Measurements from ENCODE around the gene BRIP1.

BRIP1 gene

DNA sequence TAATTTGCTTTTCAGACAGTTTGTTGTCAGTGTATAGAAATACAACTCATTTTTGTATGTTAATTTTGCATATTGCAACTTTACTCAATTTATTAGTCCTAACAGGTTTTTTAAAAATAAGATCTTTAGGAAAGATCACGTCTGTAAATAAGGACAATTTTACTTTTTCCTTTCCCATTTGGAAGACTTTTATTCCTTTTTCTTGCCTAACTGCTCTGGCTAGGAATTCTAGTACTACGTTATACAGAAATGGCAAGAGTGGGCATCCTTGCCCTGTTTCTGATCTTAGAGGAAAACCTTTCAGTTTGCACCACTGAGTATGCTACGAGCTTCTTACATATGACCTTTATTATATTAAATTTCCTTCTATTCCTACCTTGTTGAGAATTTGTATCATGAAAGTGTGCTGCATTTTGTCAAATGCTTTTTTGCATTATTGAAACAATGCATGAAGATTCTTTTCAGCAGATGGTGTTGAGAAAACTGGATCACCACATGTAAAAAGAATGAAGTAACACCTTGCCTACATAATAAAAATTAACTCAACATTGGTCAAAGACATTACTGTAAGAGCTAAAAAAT lies 113.4 kb downstream of the BRIP1 start:
- DNase-seq (ENCODE audit: low read depth), result no peak
- no peak overlapping the region for H3K4me3 ChIP-seq (ENCODE audit: low read depth, low read length)
- TF ChIP-seq POLR2A (IDR thresholded peaks at IDR 0.05; ENCODE audit: extremely low read depth, insufficient read length) (no peak), MYC (IDR thresholded peaks at IDR 0.05; ENCODE audit: low read depth, low read length) (no peak)
- TF ChIP-seq, protein P1, sequence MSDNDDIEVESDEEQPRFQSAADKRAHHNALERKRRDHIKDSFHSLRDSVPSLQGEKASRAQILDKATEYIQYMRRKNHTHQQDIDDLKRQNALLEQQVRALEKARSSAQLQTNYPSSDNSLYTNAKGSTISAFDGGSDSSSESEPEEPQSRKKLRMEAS (IDR thresholded peaks at IDR 0.05; ENCODE audit: low read depth, low read length), result no peak
- TF ChIP-seq, protein P2, sequence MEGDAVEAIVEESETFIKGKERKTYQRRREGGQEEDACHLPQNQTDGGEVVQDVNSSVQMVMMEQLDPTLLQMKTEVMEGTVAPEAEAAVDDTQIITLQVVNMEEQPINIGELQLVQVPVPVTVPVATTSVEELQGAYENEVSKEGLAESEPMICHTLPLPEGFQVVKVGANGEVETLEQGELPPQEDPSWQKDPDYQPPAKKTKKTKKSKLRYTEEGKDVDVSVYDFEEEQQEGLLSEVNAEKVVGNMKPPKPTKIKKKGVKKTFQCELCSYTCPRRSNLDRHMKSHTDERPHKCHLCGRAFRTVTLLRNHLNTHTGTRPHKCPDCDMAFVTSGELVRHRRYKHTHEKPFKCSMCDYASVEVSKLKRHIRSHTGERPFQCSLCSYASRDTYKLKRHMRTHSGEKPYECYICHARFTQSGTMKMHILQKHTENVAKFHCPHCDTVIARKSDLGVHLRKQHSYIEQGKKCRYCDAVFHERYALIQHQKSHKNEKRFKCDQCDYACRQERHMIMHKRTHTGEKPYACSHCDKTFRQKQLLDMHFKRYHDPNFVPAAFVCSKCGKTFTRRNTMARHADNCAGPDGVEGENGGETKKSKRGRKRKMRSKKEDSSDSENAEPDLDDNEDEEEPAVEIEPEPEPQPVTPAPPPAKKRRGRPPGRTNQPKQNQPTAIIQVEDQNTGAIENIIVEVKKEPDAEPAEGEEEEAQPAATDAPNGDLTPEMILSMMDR (IDR thresholded peaks at IDR 0.05; ENCODE audit: low read depth, low read length), result no peak

DNA sequence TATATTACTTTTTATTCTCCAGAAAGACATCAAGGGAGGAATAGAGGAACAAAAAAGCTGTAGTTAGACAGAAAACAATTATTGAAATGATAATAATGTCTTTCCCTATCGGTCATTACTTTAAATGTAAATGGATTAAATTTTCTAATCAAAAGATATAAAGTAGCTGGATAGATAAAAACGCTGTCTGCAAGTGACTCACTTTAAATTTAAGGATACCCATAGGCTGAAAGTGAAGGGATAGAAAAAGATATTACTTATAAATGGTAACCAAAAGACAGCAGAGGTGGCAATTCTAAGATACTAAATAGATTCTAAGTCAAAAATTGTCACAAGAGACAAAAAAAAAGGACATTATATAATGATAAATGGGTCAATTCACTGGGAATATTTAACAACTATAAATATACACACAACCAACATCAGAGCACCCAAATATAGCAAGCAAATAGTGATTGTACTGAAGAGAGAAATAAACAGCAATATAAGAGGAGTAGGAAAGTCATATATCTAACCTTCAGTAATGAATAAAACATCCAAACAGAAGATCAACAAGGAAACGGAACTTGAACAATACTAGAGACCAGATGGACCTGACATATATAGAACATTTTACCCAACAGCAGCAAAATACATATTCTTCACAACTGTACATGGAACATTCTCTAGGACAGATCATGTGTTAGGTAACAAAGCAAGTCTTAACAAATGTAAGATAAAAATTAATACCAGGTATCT lies 116.9 kb downstream of the BRIP1 start:
- no peak for TF ChIP-seq MYC (IDR thresholded peaks at IDR 0.05; ENCODE audit: low read depth, low read length)
- TF ChIP-seq POLR2A (IDR thresholded peaks at IDR 0.05; ENCODE audit: extremely low read depth, insufficient read length), result no peak
- TF ChIP-seq, protein P2 (IDR thresholded peaks at IDR 0.05; ENCODE audit: low read depth, low read length), result no peak
- TF ChIP-seq, protein P1 (IDR thresholded peaks at IDR 0.05; ENCODE audit: low read depth, low read length), result no peak
- no peak for DNase-seq (ENCODE audit: low read depth)
- no peak overlapping the region for H3K4me3 ChIP-seq (ENCODE audit: low read depth, low read length)

DNA sequence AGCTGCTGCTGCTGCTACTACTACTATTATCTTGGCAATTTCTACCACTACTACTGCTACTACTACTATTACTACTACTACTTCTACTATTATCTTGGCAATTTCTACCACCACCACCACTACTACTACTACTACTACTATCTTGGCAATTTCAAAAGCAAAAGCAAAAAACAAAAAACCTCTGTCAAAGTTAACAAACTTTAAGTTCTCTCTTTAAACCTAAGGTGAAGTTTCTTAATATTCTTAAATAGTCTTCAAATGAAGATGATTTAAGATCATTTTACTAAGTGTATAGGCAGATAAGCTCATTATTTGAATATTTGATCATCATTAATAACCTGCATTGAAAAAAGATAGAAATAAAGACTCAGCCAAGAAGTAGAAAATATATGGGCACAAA lies 118.5 kb downstream of the BRIP1 start:
- no peak overlapping the region for H3K4me3 ChIP-seq (ENCODE audit: low read depth, low read length)
- TF ChIP-seq, protein P2 (IDR thresholded peaks at IDR 0.05; ENCODE audit: low read depth, low read length), result no peak
- TF ChIP-seq POLR2A (IDR thresholded peaks at IDR 0.05; ENCODE audit: extremely low read depth, insufficient read length), result no peak
- TF ChIP-seq MYC (IDR thresholded peaks at IDR 0.05; ENCODE audit: low read depth, low read length), result no peak
- TF ChIP-seq, protein P1 (IDR thresholded peaks at IDR 0.05; ENCODE audit: low read depth, low read length), result no peak
- DNase-seq (ENCODE audit: low read depth), result no peak

DNA sequence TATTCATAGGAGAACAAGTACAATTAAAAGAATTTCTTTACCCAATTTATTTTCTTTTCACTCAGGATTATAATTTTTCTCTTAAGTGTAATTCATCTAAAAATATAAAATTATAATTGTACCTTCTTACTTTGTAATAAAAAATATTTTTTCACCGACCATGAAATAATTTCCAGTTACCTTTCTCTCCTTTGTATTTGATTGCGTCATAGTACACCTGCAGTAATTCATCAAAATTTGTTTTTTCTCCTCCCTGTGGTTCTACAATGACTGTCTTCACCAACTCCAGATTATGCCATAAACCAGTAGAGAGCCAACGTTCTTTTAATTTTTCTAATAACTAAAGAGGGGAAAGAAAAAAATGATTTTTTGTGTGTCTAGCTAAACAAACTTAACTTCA lies 119.1 kb downstream of the BRIP1 start:
- no peak overlapping the region for H3K4me3 ChIP-seq (ENCODE audit: low read depth, low read length)
- no peak for DNase-seq (ENCODE audit: low read depth)
- TF ChIP-seq MYC (IDR thresholded peaks at IDR 0.05; ENCODE audit: low read depth, low read length) (no peak), POLR2A (IDR thresholded peaks at IDR 0.05; ENCODE audit: extremely low read depth, insufficient read length) (no peak)
- TF ChIP-seq, protein P1 (IDR thresholded peaks at IDR 0.05; ENCODE audit: low read depth, low read length), result no peak
- TF ChIP-seq, protein P2 (IDR thresholded peaks at IDR 0.05; ENCODE audit: low read depth, low read length), result no peak

DNA sequence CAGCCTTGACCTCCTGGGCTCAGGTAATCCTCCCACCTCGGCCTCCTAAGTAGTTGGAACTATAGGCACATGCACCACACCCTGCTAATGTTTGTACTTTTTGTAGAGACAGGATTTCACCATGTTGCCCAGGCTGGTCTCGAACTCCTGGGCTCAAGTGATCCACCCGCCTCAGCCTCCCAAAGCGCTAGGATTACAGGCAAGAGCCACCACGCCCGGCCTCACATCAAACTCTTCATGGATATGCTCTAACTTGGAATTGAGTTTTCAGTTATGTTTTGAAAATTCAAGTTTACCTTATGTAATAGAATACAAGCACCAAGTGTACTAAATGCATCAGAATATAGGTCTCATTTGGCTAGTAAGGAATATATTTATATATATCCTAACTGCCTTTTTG lies 119.6 kb downstream of the BRIP1 start:
- DNase-seq (ENCODE audit: low read depth), result no peak
- no peak overlapping the region for H3K4me3 ChIP-seq (ENCODE audit: low read depth, low read length)
- TF ChIP-seq MYC (IDR thresholded peaks at IDR 0.05; ENCODE audit: low read depth, low read length) (no peak), POLR2A (IDR thresholded peaks at IDR 0.05; ENCODE audit: extremely low read depth, insufficient read length) (no peak)
- TF ChIP-seq, protein P1 (IDR thresholded peaks at IDR 0.05; ENCODE audit: low read depth, low read length), result no peak
- TF ChIP-seq, protein P2 (IDR thresholded peaks at IDR 0.05; ENCODE audit: low read depth, low read length), result no peak

All from NB4 (cell line).